ENCODE results near the gene CEP104.

GRCh38 chr1:3775490-3776230, 81.4 kb downstream of the CEP104 start:
- TF ChIP-seq CTCF (conservative IDR thresholded peaks at IDR 0.05) (no peak; the same call in 1 of the 2 replicates), EZH2 (IDR thresholded peaks at IDR 0.05; ENCODE audit: low read depth) (no peak)

All from PC-9 (cell line).